Measurements from ENCODE around the gene COL17A1.

Gene COL17A1

GRCh38 chr10:104065748-104066147 is 19.9 kb downstream of the COL17A1 start:
- Histone ChIP-seq H3K4me3 (replicated peaks; ENCODE audit: insufficient read depth, low read length) (no peak overlapping the region), H3K27me3 (ENCODE audit: insufficient read depth, poor library complexity, severe bottlenecking) (no peaks in the 10 kb centered on the region), H3K27ac (replicated peaks) (no peak overlapping the region)
- no peak for TF ChIP-seq SPI1 (IDR thresholded peaks at IDR 0.05; ENCODE audit: borderline replicate concordance, low read depth)
- no peak for TF ChIP-seq GABPA (IDR thresholded peaks at IDR 0.05; ENCODE audit: low read depth)
- no peak for TF ChIP-seq POLR2AphosphoS5 (IDR thresholded peaks at IDR 0.05; ENCODE audit: low read depth)
- TF ChIP-seq REST (IDR thresholded peaks at IDR 0.05; ENCODE audit: insufficient replicate concordance, low read depth), result no peak
- no peak for TF ChIP-seq CTCF (IDR thresholded peaks at IDR 0.05; ENCODE audit: insufficient read depth, low read length)
- DNase-seq (ENCODE audit: low read depth in 1 of 2, low spot score in 1 of 2), result no peak

- Histone ChIP-seq H3K27ac (replicated peaks) (no peak overlapping the region), H3K4me3 (replicated peaks; ENCODE audit: insufficient read depth, low read length) (no peak overlapping the region), H3K27me3 (ENCODE audit: insufficient read depth, poor library complexity, severe bottlenecking) (no peaks in the 10 kb centered on the region)
- no peak for DNase-seq (ENCODE audit: low read depth in 1 of 2, low spot score in 1 of 2)
- TF ChIP-seq POLR2AphosphoS5 (IDR thresholded peaks at IDR 0.05; ENCODE audit: low read depth) (no peak), SPI1 (IDR thresholded peaks at IDR 0.05; ENCODE audit: borderline replicate concordance, low read depth) (no peak), CTCF (IDR thresholded peaks at IDR 0.05; ENCODE audit: insufficient read depth, low read length) (no peak), REST (IDR thresholded peaks at IDR 0.05; ENCODE audit: insufficient replicate concordance, low read depth) (no peak), GABPA (IDR thresholded peaks at IDR 0.05; ENCODE audit: low read depth) (no peak)
Observed at GRCh38 chr10:104061196-104061595, 24.5 kb downstream of the COL17A1 start.

- Histone ChIP-seq H3K4me3 (replicated peaks; ENCODE audit: insufficient read depth, low read length) (no peak overlapping the region), H3K27me3 (ENCODE audit: insufficient read depth, poor library complexity, severe bottlenecking) (no peaks in the 10 kb centered on the region), H3K27ac (replicated peaks) (no peak overlapping the region)
- no peak for DNase-seq (ENCODE audit: low read depth in 1 of 2, low spot score in 1 of 2)
- no peak for TF ChIP-seq POLR2AphosphoS5 (IDR thresholded peaks at IDR 0.05; ENCODE audit: low read depth)
- TF ChIP-seq REST (IDR thresholded peaks at IDR 0.05; ENCODE audit: insufficient replicate concordance, low read depth), result no peak
- no peak for TF ChIP-seq CTCF (IDR thresholded peaks at IDR 0.05; ENCODE audit: insufficient read depth, low read length)
- no peak for TF ChIP-seq SPI1 (IDR thresholded peaks at IDR 0.05; ENCODE audit: borderline replicate concordance, low read depth)
- TF ChIP-seq GABPA (IDR thresholded peaks at IDR 0.05; ENCODE audit: low read depth), result no peak
Observed at GRCh38 chr10:104059364-104059763, 26.3 kb downstream of the COL17A1 start.

Data from HL-60 (cell line).